ENCODE measurements around the gene IFNG-AS1. TPM values are rescaled to one million over a fixed set of nuclear protein-coding genes. Genes with fewer than 3 reads are reported as not detected.

The IFNG-AS1 gene
- total RNA-seq, 4 donors from 2014 or later, result 0.27 to 0.50 TPM; not detected in 2

GRCh38 chr12:68016136-68016535 is 26.9 kb downstream of the IFNG-AS1 start:
- Histone ChIP-seq H3K27me3 (no peaks in the 10 kb centered on the region), H3K4me1 (peaks cover 0 to 15% of the 10 kb centered on the region in 2 donors), H3K4me3 (replicated peaks in 1 of 3) (no peak overlapping the region), H3K27ac (no peak overlapping the region), H3K9me3 (no peaks in the 10 kb centered on the region), H3K36me3 (no peaks in the 10 kb centered on the region)
- DNase-seq, result no peak
- WGBS, 2 donors, result 90 to 98% methylated on average over 4 of the region's 4 CpGs
- TF ChIP-seq CTCF (IDR thresholded peaks at IDR 0.05) (no peak), POLR2A (IDR thresholded peaks at IDR 0.05) (no peak)
- intact Hi-C loops (cut with DNase I), result no loop called here

GRCh38 chr12:68018315-68018714 is 29.1 kb downstream of the IFNG-AS1 start:
- DNase-seq, result no peak
- Histone ChIP-seq H3K9me3 (no peaks in the 10 kb centered on the region), H3K4me3 (replicated peaks in 1 of 3) (no peak overlapping the region), H3K27me3 (no peaks in the 10 kb centered on the region), H3K36me3 (no peaks in the 10 kb centered on the region), H3K4me1 (peaks cover 0 to 5% of the 10 kb centered on the region in 2 donors), H3K27ac (no peak overlapping the region)
- no peak for TF ChIP-seq CTCF (IDR thresholded peaks at IDR 0.05)
- TF ChIP-seq POLR2A (IDR thresholded peaks at IDR 0.05), result no peak
- intact Hi-C loops (cut with DNase I), result no loop called here

- no peaks in the 10 kb centered on the region for H3K27me3 ChIP-seq
- 92% methylated on average over 6 of the region's 6 CpGs for WGBS, 2 donors
Observed at GRCh38 chr12:68020049-68020448, 30.8 kb downstream of the IFNG-AS1 start.

GRCh38 chr12:68020699-68021098 is 31.5 kb downstream of the IFNG-AS1 start:
- Histone ChIP-seq H3K36me3 (no peaks in the 10 kb centered on the region), H3K4me3 (replicated peaks in 1 of 3) (no peak overlapping the region), H3K9me3 (no peaks in the 10 kb centered on the region), H3K27ac (no peak overlapping the region), H3K4me1 (peaks cover 0 to 4% of the 10 kb centered on the region in 2 donors), H3K27me3 (no peaks in the 10 kb centered on the region)
- no peak for DNase-seq
- intact Hi-C loops (cut with DNase I), result no loop called here
- 61 to 65% methylated on average over 5 of the region's 5 CpGs for WGBS, 2 donors
- TF ChIP-seq CTCF (IDR thresholded peaks at IDR 0.05), result no peak
- no peak for TF ChIP-seq POLR2A (IDR thresholded peaks at IDR 0.05)

More at GRCh38 chr12:68020049-68020448, 30.8 kb downstream of the IFNG-AS1 start:
- Histone ChIP-seq H3K36me3 (no peaks in the 10 kb centered on the region), H3K4me3 (replicated peaks in 1 of 3) (no peak overlapping the region), H3K4me1 (peaks cover 0 to 5% of the 10 kb centered on the region in 2 donors), H3K9me3 (no peaks in the 10 kb centered on the region), H3K27ac (no peak overlapping the region)
- DNase-seq, result no peak
- TF ChIP-seq CTCF (IDR thresholded peaks at IDR 0.05) (no peak), POLR2A (IDR thresholded peaks at IDR 0.05) (no peak)
- intact Hi-C loops (cut with DNase I), result no loop called here

- H3K36me3 ChIP-seq, result no peaks in the 10 kb centered on the region
- no peak overlapping the region for H3K4me3 ChIP-seq (replicated peaks in 1 of 3)
- no peaks in the 10 kb centered on the region for H3K27me3 ChIP-seq
- no peaks in the 10 kb centered on the region for H3K9me3 ChIP-seq
- TF ChIP-seq CTCF (IDR thresholded peaks at IDR 0.05) (no peak), POLR2A (IDR thresholded peaks at IDR 0.05) (no peak)
- intact Hi-C loops (cut with DNase I), result no loop called here
- no peak for DNase-seq
- WGBS, 2 donors, result 87 to 92% methylated on average over 7 of the region's 7 CpGs
- no peak overlapping the region for H3K27ac ChIP-seq
- peaks cover 4 to 7% of the 10 kb centered on the region in 2 donors for H3K4me1 ChIP-seq
Observed at GRCh38 chr12:68028647-68029046, 39.4 kb downstream of the IFNG-AS1 start.
